Measurements from ENCODE around the gene ANG.

The ANG gene

DNA sequence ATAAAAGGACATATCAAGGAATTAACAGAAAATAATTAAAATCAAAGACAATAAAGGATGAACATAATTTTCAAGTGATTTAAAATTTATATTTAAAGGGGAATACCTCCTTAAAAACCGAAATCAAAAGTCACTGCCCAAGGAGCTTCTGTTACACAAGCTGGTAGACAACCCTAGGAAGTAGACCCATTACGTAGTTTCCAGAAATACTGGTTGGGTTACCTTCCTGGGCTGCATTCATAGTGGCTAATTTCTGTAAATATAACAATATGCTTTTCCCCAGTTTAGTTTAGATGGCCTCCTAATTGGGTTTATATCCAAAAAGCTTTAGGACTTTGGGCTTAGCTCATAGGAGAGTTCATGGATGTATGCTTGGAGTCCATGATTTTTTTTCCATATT is 55.0 kb downstream of the ANG start:
- no peak for DNase-seq (ENCODE audit: low read depth in 2 of 2)
